ENCODE data around the gene AQP12B.

- TF ChIP-seq ZNF274 (IDR thresholded peaks at IDR 0.05; ENCODE audit: insufficient read depth, insufficient read length) (no peak), SUZ12 (IDR thresholded peaks at IDR 0.05; ENCODE audit: unreplicated experiment) (no peak), BHLHE40 (IDR thresholded peaks at IDR 0.05; ENCODE audit: borderline replicate concordance in 1 of 2, low read depth in 2 of 2, low read length in 1 of 2) (no peak; a peak in 1 of 4 replicates)
Measured at GRCh38 chr2:240655931-240656886, 26.5 kb downstream of the AQP12B start.
